ENCODE data around the gene WRNIP1. TPM values are rescaled to one million over a fixed set of nuclear protein-coding genes. Genes with fewer than 3 reads are reported as not detected.

The WRNIP1 gene
- total and polyA plus RNA-seq, 2 of the 13 experiments (the other 11 are each of a cell fraction or from before 2014, with no cell fraction given) = 77.7 to 90.3 TPM

- no peak for TF ChIP-seq PITX1 (CRISPR knock-in tag; IDR thresholded peaks at IDR 0.05)
- no peak for TF ChIP-seq CERS6 (CRISPR knock-in tag; IDR thresholded peaks at IDR 0.05)
- TF ChIP-seq GTF2F1 (IDR thresholded peaks at IDR 0.05; ENCODE audit: low read length) = no peak
- peak; percentile 96 for TF ChIP-seq MXI1 (IDR thresholded peaks at IDR 0.05; ENCODE audit: borderline replicate concordance, low read depth, low read length)
- no peak for TF ChIP-seq ZFP36L2 (CRISPR knock-in tag; IDR thresholded peaks at IDR 0.05)
- peak; percentile 62; the same call in 1 of the 2 replicates for TF ChIP-seq ZBTB44 (CRISPR knock-in tag; IDR thresholded peaks at IDR 0.05)
- no peak; the same call in 1 of the 2 replicates for TF ChIP-seq ZNF839 (CRISPR knock-in tag; IDR thresholded peaks at IDR 0.05; ENCODE audit: borderline replicate concordance)
- peak; percentile 78; the same call in 1 of the 2 replicates for TF ChIP-seq ZUFSP (CRISPR knock-in tag; IDR thresholded peaks at IDR 0.05; ENCODE audit: borderline replicate concordance)
- no peak; the same call in 1 of the 2 replicates for TF ChIP-seq HHEX (CRISPR knock-in tag; IDR thresholded peaks at IDR 0.05)
- no peak; the same call in 1 of the 2 replicates for TF ChIP-seq USF2 (IDR thresholded peaks at IDR 0.05; ENCODE audit: low read depth, low read length)
- TF ChIP-seq USF2 (CRISPR knock-in tag; IDR thresholded peaks at IDR 0.05; ENCODE audit: borderline replicate concordance) = peak; percentile 50; the same call in 1 of the 2 replicates
- no peak for TF ChIP-seq ZNF7 (CRISPR knock-in tag; IDR thresholded peaks at IDR 0.05)
- TF ChIP-seq LCORL (IDR thresholded peaks at IDR 0.05) = no peak
- no peak for TF ChIP-seq LCORL (CRISPR knock-in tag; IDR thresholded peaks at IDR 0.05)
- 0 out of 2 replicates have a peak, but pooled peaks have one; percentile 15 for TF ChIP-seq REXO4 (CRISPR knock-in tag; IDR thresholded peaks at IDR 0.05; ENCODE audit: borderline replicate concordance)
- TF ChIP-seq, protein P1, sequence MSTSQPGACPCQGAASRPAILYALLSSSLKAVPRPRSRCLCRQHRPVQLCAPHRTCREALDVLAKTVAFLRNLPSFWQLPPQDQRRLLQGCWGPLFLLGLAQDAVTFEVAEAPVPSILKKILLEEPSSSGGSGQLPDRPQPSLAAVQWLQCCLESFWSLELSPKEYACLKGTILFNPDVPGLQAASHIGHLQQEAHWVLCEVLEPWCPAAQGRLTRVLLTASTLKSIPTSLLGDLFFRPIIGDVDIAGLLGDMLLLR (CRISPR knock-in tag; IDR thresholded peaks at IDR 0.05) = peak; percentile 90; the same call in 1 of the 2 replicates
- no peak for TF ChIP-seq MBNL3 (CRISPR knock-in tag; conservative IDR thresholded peaks at IDR 0.05)
- peak; percentile 17; the same call in 1 of the 2 replicates for TF ChIP-seq RARA (CRISPR knock-in tag; IDR thresholded peaks at IDR 0.05)
- peak; percentile 87; the same call in 1 of the 2 replicates for TF ChIP-seq ZNF101 (CRISPR knock-in tag; IDR thresholded peaks at IDR 0.05; ENCODE audit: borderline replicate concordance, low read depth)
- no peak for TF ChIP-seq ZNF382 (CRISPR knock-in tag; IDR thresholded peaks at IDR 0.05; ENCODE audit: borderline replicate concordance)
- TF ChIP-seq SUZ12 (IDR thresholded peaks at IDR 0.05; ENCODE audit: low read depth, low read length) = peak; percentile 80
- peak; percentile 66 for TF ChIP-seq ISL2 (CRISPR knock-in tag; IDR thresholded peaks at IDR 0.05)
- TF ChIP-seq DRAP1 (CRISPR knock-in tag; IDR thresholded peaks at IDR 0.05) = peak; percentile 50; the same call in 1 of the 2 replicates
These were observed at the start of gene WRNIP1 (continued) for GRCh38 chr6:2765166-2765895.

Measured in HepG2 (cell line).